Activated CD4-positive, CD25-positive, alpha-beta regulatory T cell (primary cell): ENCODE measurements around the gene ZNF236.
"Not testable (repeated sequence)": the region's sequence is repeated elsewhere in the genome, so short reads cannot be mapped to it uniquely, and the experiment has no call there.

Source experiments
- DNase-seq, 4 experiments: peaks; one replicate each; lab custom pipeline; 2025; lab: John Stamatoyannopoulos, UW

The ZNF236 gene

GRCh38 chr18:76908277-76908676 is 85.9 kb downstream of the ZNF236 start:
- no peak for DNase-seq

DNA sequence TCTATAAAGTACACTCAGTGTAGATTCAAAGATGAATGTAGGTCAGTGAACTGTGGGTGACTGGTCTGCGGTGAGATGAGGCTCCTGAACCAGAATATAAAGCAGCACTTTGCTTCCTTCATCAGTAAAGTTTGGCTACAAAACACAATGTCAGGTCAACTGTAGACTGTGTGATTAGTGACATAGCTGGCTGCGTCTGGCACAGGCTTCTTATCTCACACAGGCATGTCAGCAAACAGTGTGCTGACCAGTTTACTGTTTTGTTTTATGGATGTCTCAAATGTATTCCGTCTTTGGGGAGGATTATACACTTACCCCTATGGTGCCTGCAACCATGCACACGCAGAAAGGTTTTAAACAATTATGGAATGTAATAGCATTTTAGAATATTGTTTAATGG is 87.1 kb downstream of the ZNF236 start:
- no peak for DNase-seq

GRCh38 chr18:76911440-76911839 is 89.1 kb downstream of the ZNF236 start:
- DNase-seq = no peak

GRCh38 chr18:76913583-76913982 is 91.2 kb downstream of the ZNF236 start:
- DNase-seq = no peak

- DNase-seq = no peak
Measured at GRCh38 chr18:76914314-76914713, 92.0 kb downstream of the ZNF236 start.

DNA sequence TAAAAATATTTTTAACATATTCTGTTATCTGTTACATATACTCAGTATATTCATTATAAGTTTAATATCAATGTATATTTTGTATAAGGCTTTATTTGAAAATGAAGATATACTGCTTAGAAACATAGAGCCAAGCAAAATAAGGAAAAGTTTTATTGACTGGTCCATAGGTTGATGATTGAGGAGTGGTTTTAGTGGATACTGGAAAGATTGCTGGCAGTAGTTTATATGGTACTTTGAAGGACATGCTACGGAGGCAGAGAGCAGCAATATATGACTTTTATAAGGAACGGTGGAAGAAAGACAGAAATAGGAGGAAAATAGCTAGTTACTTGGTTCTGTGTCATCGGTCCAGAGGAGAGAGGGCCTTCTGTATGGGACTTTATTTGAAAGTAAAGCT is 92.4 kb downstream of the ZNF236 start:
- DNase-seq = no peak

DNA sequence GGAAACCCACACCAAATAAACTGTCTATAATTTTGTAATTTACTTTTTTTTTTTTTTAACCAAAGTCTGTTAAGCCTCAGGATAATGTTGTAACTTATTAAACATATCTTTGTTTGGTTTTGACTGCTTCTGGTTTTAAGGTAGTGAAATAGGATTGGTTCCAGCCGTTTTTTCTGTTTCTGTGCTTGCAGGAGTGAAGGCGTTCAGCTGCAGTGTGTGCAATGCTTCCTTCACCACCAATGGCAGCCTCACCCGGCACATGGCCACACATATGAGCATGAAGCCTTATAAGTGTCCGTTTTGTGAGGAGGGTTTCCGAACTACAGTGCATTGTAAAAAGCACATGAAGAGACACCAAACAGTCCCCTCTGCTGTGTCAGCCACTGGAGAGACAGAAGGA is 93.1 kb downstream of the ZNF236 start:
- no peak for DNase-seq

GRCh38 chr18:76920974-76921373 is 98.6 kb downstream of the ZNF236 start:
- no peak for DNase-seq

DNA sequence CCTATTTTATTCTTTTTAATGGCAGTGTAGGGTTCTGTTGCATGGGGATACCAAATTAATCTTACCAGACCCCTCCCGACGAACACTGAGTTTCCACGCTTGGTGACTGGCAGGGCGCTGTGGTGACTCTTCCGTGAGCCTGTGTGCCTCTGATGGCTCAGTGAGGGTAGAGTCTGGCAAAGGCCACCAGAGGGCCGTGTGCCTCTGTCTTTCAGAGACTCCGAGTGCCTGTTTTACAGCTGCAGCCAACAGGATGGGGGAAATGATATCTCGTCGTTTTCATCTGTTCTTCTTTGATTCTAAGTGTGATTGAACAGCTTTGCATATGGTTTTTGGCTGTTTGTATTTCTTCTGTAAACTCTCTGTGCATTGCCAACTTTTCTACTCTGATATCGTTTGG is 99.8 kb downstream of the ZNF236 start:
- peak in 2 of 4 experiments; percentile 3 to 16 for DNase-seq

DNA sequence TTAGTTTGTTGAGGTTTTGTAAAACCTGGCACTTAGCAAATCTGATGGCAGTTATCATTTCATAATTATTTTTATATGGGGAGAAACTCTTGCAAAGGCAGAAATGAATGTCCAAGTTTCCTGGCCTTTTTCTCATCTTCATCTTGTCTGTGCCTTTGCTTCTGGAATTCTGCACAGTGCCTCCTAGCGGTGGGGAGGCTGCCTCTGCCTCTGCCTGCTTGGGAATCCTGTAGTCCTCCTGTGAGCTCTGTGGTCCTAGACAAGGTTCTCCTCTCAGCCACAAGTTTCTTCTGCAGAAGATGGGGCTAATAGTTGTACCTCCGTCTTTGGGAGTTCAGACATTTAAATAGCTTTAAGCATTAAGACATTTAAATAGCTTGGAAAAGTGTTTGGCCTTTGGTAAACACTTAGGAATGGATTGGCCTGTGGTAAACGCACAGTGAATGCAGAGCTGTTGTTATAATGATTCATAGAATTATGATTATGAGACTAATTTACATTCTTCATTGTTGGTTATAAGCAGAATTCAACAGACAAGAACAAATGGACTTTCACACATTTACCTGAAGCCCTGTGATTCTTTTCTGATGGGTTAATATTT is 101.2 kb downstream of the ZNF236 start:
- no peak for DNase-seq

GRCh38 chr18:76925501-76925900 is 103.1 kb downstream of the ZNF236 start:
- no peak for DNase-seq

DNA sequence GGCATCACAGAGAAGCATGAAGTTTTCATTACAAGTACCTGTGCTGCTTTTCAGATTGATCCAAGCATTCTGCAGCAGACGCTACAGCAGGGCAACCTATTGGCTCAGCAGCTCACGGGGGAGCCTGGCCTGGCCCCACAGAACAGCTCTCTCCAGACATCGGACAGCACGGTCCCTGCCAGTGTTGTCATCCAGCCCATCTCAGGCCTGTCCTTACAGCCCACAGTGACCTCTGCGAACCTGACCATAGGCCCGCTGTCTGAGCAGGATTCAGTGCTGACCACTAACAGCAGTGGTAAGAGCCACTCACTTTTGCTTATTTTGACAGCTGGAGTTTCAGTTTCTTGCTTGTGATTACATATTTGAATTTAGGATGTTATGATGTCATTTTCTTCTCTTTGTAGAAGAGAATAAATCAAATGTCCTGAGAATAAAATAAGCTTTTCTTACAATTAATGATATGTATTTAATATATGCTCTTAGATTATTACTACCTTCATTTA is 104.9 kb downstream of the ZNF236 start:
- no peak for DNase-seq

- DNase-seq = no peak
Measured at GRCh38 chr18:76928179-76928868, 106.0 kb downstream of the ZNF236 start.

DNA sequence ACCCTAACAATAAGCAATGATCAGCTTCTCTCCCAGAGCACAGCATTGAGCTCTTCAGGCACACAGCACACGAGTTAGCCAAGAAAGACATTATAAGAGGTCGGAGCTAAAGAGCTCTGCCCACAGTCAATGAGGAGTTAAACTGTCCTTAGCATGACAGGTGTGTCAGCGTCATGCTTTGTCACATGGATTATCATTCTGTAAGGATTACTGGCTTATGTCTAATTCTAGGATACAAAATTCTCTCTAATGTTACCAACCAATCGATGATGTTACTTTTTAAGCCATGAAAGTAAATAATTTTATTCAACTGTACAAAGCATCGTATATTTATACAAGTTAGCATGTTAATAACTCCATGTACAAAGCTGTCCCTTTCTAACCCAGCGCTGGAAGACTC is 108.8 kb downstream of the ZNF236 start:
- DNase-seq = no peak

- DNase-seq = no peak
Measured at GRCh38 chr18:76932026-76932819, 109.9 kb downstream of the ZNF236 start.

- no peak for DNase-seq
Measured at GRCh38 chr18:76935722-76936337, 113.5 kb downstream of the ZNF236 start.

GRCh38 chr18:76936877-76937276 is 114.5 kb downstream of the ZNF236 start:
- no peak for DNase-seq

GRCh38 chr18:76937597-76937996 is 115.2 kb downstream of the ZNF236 start:
- DNase-seq = no peak

GRCh38 chr18:76938619-76939018 is 116.3 kb downstream of the ZNF236 start:
- DNase-seq = no peak

- DNase-seq = no peak
Measured at GRCh38 chr18:76941284-76941683, 118.9 kb downstream of the ZNF236 start.

DNA sequence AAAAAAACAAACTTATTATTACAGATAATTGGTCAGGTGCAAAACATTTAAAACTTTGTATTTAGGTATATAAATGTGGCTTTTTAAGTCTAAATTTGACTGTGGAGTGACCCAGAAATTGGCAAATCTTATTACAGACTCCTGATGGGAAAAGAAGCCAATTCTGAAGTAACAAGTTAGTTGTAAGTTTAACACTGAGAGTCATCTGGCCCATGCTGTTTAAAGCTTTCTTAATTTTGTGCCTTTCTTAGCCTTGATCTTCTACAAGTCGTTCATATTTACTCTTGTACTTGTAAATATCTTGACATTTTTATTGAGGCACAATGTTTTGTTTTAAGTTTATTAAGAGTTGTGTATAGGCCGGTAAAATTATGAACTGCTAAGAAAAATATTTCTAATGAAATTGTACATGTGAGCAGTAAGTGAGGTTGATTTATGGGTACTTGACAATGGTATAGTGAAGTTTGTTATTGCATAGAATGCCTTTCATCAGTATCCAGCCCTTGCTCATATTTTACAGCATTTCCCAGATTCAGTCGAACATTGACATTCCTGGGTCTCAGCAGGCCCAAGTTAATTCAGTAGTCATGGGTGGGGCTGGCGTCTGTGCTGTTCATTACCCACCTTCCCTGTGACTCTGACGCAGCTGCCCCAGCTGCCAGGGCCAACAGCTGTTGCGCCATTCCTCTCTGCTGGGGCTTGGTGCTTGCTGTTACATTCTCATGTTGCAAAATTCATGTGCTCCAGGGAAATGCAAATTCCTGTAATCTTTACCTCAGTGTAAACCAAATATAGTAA is 121.4 kb downstream of the ZNF236 start:
- DNase-seq = no peak

DNA sequence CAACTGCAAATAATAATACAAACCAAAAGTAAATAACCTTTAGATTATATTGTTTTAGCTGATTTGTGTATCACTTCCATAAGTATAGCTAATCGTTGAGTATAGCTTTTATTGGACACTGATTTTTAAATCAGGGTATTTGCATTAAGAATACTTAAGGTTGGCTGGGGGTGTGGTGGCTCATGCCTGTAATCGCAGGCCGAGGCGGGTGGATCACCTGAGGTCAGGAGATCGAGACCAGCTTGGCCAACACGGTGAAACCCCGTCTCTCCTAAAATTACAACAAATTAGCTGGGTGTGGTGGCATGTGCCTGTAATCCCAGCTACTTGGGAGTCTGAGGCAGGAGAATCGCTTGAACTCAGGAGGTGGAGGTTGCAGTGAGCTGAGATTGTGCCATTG is 122.0 kb downstream of the ZNF236 start:
- DNase-seq = not testable (repeated sequence)
